CD1c-positive myeloid dendritic cell (primary cell): ENCODE measurements around the gene PDIA2.
A peak's percentile ranks its signal among the peaks of the same experiment; 100 is the strongest.

ENCODE experiments used
- DNase-seq: peaks from one replicate; pipeline ENCODE4 v3.0.0-alpha.2; 2016; ENCODE audit errors: extremely low spot score

PDIA2 gene

DNA sequence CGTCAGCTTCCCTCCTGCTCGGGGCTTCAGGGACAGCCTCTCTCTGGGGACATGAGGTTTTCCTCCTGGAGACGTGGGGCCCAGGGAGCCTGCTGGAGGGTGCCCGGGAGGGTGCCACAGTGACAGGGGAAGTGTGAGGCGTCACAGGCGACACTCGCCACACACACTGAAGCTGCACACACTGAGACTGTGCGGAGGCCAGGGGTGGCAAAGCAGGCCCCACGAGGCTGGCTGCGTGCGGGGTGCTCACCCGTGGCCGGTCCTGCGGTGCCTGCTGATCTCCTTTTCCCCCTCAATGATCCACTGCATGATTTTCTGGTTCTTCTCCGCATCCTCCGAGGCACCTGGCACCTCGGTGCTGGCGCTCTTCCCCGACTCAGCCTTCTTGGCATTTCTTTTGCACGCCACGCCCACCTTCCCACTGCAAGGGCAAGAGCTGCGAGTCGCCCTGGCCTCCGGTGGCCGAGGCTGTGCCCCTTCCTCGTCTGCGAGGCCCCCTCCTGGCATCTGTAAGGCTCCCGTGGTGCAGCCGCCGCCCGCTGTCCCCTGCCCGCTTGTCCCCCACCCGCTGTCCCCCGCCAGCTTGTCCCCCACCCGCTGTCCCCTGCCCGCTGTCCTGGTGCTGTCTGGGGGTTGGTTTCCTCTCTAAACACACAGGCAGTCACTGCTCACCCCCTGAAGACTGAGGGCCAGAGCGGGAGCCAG is 14.0 kb downstream of the PDIA2 start:
- DNase-seq, result no peak

DNA sequence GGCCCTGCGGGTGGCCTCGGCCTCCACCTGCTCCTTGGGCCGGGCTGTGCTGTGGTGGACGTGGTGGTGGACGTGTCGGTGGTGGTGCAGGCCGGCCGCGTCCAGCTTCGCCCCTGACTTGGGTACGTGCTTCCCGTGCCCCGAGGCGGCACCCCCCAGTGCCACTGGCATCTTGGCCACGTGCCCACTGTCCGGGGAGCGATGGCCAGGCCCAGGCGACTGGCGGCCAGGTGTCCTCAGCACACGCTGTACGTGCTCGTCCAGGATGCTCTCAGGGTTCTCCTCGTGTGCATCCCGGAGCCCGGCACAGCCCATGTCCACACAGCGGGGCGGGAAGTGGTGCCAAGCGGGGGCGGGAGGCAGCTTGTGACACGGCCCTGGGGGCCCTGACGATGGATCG is 14.9 kb downstream of the PDIA2 start:
- DNase-seq, result no peak

DNA sequence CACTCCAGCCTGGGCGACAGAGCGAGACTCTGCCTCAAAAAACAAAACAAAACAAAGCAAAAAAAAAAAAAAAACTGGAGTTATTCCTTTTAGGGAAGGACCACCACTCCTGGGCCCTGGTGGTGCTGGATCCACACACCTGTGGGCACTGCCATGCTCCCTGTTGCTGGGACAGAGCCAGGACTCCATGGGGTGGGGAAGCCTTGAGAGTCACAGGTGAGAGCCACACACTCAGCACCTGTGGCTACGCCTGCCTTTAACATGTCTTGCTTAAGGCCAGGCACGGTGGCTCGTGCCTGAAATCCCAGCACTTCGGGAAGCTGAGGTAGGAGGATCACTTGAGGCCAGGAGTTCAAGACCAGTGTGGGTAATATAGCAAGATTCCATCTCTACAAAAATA is 18.3 kb downstream of the PDIA2 start:
- no peak for DNase-seq

DNA sequence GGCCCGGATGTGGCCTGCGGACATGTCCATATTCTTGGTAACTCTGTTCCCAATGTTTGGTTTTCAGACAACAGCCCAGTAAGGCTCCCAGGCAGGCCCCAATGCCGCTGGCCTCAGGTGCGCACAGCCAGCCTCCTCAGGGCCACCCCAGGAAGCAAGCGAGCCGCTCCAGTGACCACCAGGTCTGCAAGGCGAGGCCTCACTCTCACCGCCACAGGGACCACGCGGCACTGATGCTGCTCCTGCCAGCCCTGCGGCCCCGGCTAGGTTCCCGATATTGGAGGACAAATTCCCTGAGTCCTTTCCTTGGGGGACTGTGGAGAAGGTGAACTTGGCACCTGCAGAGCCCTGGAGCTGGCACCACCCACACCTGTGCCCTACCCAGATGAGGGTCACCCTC is 19.0 kb downstream of the PDIA2 start:
- no peak for DNase-seq

DNA sequence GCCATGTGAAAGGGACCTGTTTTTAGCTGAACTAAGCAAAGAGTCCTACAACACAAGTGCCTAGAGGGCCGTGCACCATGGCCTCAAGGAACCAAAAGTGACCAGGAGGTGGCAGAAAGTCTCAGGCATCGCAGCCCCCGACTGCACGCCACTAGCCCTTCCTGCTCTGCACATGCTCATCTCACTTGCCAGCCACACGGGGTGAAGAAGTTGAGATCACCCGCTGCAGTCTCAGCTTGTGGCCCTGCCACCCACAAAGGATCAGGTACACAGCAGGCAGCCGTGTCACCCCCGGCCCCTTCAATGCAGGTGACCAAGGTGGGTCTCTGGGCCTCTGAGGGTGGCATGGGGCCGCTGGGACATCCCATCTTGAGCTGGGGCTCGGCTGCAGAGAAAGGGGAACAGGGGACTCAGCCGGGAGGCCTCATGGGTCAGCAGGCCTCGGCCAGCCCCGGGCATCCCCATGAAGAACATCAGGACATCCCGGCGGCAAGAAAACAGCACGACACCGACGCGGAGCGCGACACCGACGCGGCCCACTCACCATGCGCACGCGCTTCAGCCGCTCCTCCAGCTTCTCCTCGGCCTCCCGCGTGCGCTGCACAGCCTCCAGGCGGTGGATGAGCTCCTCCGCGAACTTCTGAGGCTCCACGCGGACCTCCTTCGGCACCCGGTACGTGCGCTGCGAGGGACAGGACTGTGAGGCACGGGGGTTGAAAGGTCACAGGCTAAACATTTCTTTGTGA is 21.0 kb downstream of the PDIA2 start:
- peak; percentile 26 for DNase-seq

DNA sequence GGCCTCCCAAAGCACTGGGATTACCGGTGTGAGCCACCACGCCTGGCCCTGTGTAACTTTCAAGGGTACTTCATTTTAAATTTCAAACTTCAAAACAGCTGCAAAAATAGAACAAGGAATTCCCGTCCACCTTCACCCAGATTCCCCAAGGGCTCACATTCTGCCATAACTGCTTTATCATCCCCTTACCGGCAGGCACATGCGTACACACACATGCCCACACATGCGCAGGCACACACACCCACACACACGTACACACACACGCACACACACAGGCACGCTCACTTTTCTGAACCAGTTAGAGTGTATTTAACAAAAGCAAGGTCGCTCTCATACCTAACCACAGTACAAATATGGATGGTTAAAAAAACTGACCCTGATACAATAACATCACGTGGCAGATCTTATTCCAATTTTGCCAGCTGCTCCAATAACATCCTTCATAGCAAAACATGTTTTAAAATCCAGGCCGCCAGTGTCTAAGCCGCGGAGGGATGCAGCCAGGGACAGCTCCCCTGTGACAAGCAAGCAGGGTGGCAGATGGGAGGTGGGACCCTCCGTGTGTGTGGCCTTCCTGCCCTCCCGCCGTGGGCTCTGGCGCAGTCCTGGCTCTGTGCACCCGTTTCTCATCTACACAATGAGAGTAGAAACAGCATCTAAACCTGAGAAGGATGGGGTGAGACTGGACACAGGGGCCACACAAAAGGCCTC is 23.1 kb downstream of the PDIA2 start:
- DNase-seq, result no peak

DNA sequence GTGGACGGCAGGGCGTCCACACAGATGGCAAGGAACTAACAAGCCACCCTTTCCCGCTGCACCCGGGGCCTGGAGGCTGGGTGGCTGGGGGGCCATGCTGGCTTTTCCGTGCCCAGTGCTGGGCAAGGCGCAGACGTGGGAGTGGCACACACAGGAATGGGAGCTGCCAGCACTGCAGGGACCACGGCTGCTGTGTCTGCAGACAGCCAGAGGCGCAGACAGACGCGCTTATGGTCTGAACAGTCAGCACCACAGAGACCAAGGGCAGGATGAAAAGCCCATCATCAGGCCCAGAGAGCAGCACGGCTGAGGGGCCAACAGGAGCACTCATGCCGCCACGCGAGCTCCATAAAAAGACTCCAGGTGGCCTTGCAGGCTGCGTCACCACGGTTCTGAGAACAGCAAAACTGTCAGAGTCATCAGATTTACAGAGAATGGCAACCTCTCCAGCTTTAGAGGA is 24.0 kb downstream of the PDIA2 start:
- DNase-seq, result no peak

DNA sequence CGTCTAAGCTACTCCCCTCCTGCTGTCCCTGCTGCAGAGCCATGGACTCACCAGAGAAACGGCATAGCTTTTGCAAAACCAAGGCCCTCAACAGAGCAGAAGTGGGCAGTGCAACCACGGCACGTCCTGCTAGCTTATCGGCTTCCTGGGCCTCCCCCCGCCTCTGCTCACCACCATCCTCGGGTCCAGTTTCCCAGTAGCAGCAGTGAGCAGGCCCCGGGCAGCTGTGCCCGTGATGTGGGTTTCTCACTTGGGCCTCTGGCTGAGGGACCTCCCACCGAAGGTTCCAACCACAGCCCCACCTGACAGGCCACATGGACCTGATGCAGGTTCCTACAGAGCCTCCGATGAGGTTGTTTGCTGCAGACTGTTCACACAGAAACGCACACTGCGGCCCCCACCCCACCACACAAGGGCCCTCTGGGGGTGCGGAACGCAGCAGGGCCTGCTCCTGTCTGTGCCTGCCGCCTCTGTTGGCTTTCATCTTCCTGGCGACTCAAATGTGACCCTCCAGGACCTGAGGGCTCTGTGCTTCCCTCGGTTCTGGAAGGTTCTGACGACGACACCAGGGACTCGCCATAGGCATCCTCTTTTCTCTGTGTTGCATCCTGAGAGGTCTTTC is 24.8 kb downstream of the PDIA2 start:
- DNase-seq, result no peak

DNA sequence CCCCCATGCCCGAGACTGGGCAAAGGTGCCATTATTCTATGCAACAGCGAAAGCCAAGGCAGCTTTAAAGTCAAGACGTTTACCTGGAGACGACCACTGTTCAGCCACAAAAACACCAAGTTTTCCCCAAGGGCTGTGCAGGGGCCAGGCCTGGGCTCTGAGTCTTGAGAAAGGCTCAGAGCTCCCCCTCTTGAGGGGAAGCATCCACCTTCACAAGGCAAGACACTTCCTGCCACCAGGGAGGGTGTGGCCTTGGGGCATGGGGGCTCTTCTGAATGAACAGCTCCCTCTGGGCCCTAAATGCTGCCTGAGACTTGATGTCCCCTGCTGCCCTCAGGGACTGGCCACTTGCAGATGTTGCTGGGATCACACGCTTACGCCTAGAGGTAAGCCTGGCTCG is 26.5 kb downstream of the PDIA2 start:
- DNase-seq, result no peak

DNA sequence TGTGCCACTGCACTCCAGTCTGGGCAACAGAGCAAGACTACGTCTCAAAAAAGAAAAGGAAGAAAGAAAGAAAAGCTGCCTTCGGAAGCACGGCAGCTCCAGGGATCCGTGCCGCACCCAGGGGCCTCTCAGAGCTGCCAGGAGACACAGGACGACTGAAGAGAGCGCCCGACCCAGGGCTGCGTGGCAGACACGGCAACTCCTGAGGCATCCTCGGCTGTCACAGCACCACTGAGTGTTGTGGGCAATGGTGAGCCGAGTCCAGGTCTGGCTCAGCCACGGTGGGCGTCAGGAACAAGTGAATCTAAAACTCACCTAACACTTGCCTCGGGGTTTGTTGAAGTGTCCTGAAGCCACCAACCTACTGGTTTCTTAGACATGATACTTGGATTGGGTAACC is 28.8 kb downstream of the PDIA2 start:
- DNase-seq, result no peak

DNA sequence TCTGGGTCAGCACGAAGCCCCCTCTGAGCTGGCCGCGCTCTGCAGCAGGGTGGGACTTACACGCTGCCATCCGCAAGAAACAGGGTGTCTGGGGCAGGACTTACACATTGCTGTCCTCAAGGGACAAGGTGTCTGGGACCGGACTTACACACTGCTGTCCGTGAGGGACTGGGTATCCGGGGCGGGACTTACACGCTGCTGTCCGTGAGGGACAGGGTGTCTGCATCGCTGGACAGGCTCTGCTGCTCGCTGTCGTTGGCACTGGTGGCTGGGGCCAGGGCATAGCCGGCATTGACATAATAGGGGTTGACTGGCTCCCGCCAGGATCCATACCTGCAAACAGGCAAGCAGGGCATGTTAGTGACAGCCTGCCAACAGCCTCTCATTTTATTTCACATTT is 31.4 kb downstream of the PDIA2 start:
- no peak for DNase-seq

DNA sequence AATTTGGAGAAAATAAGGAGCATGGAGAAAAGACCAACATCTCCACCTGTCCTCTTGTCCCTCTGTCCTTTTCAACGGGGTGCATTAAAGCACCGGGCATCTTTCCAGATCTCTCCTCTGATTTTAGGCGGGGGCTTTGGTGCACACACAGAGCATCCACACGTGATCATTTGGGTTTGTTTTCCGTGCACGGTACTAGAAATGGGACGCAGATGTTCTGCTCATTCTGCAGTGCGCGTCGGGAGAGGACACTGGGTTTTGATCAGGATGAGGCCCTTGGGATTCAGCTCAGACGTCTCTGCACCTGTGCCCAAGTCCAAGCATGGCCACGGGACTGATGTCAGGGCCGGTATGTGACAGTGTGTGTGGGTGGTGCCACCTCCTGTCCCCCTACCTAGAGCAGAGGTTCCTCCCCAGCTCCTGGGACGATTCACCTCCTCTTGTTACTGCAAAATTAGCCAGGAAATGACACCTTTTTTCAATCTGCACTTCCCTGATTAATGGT is 31.9 kb downstream of the PDIA2 start:
- DNase-seq, result no peak

DNA sequence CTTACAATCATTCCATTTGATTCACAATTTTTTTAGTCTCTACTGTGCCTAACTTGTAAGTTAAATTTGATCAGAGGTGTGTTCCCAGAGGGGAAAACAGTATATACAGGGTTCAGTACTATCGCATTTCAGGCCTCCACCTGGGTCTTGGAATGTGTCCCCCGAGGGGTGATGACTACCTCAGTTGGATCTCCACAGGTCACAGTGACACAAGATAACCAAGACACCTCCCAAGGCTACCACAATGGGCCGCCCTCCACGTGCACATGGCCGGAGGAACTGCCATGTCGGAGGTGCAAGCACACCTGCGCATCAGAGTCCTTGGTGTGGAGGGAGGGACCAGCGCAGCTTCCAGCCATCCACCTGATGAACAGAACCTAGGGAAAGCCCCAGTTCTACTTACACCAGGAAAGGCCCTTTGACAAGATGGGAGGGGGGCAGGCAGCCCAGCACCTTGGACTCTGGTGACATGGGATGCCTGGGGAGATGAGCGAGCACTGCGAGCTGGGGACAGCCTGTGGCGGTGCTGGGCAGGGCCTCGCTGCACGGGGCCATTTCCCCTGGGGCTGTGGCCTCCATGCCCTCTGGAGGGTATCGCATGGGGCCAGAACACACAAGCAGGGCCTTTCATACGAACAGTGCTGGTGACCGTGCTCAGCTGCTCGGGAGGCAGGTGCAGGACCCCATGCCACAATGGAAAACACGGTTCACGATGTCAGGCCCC is 33.9 kb downstream of the PDIA2 start:
- no peak for DNase-seq

DNA sequence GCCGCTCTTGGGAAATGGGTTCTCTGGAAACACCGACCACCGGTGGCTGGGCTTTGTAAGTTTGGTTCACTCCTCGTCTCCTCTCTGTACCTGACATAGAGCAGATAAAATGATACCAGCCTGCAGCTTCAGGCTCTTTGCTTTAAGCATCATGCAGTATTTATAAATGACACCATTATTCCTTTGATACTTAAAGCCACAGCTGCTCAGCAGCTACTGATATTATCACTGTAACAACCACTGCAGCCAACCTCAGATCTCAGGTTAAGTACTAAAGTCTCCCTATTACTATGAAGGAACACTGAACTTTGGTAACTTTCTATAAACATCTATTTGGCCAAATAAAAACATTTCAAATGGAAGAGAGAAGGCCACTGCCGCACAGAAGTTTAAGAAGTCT is 34.6 kb downstream of the PDIA2 start:
- no peak for DNase-seq

DNA sequence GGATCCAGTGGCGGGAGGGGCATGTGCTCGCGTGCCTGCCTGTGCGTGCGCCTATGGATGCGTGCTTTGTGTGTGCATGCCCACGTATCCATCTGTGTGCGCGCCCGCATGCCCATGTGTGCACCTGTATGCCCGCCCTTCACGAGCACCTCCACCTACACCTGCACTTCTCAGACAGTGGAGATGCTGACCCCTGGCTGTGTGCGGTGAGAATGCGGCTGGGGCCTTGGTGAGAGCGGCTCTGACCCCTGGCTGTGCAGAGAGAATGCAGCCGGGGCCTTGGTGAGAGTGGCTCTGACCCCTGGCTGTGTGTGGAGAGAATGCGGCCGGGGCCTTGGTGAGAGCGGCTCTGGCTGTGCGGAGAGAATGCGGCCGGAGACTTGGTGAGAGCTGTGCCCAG is 35.7 kb downstream of the PDIA2 start:
- DNase-seq, result no peak

DNA sequence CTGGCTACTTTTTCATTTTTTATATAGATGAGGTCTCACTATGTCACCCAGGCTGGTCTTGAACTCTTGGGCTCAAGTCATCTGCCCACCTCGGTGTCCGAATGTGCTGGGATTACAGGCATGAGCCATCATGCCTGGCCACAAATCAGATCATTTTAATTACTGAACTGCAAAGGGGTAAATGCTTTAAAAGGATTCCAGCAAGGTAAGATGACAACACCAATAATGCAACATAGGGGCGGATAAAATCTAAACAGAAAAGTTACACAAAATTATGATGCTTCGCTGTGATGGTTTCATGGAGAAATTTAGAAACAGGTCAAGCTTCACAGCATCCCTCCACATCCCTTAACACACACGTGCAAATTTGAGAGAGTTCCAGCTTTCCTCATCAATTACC is 37.2 kb downstream of the PDIA2 start:
- DNase-seq, result no peak

DNA sequence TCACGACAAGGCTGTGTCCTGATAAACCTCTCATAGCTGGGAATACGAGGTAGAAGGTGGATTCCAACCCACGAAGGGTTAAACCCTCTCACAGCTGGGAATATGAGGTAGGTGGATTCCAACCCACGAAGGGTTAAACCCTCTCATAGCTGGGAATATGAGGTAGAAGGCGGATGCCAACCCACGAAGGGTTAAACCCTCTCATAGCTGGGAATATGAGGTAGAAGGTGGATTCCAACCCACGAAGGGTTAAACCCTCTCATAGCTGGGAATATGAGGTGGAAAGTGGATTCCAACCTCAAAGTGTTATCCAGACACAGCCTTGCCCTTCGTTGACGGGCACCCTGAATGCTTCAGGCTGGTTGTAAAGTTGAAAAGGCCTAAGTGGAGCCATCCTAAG is 38.6 kb downstream of the PDIA2 start:
- DNase-seq, result no peak

DNA sequence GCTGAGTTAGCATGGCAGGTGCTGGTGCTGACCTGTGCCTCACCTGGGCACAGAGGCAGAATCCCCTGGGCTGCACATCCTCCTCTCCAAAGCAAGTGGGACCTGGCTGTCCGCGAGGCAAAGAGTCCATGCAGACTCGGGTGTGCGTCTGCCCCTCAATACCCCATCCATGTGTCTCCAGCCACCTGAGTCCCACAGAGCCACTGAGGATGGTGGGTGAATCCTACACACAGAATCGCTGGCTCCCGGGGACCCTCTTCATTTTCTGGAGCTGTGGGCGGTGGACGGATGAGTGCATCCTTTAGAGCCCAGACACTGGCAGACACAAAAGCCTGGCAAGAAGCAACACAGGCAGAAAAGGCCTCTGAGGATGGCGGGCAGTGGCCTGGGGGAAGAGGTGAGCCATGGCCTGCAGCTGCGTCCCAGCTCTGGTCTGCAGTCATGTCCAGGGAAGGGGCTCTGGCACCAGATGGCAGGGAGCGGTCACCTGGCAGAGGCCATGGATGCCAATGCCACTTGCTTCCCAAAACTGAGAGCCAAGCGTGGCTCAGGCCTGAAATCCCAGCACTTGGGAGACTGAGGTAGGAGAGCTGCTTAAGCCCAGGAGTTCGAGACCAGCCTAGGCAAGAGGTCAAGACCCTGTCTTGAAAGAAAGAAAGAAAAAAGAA is 39.6 kb downstream of the PDIA2 start:
- no peak for DNase-seq

DNA sequence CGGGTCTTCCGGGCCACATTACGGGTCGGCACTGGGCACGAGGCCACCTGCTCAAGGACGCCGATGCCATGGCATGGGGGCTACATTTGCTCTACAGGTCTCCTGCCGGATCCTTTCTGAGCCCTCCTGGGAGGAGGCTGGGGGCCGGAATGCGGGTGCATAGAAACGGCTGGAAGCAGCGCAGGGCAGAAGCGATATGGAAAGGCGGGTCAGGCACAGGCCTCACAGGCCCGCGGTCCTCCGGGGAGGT is 41.2 kb downstream of the PDIA2 start:
- no peak for DNase-seq

DNA sequence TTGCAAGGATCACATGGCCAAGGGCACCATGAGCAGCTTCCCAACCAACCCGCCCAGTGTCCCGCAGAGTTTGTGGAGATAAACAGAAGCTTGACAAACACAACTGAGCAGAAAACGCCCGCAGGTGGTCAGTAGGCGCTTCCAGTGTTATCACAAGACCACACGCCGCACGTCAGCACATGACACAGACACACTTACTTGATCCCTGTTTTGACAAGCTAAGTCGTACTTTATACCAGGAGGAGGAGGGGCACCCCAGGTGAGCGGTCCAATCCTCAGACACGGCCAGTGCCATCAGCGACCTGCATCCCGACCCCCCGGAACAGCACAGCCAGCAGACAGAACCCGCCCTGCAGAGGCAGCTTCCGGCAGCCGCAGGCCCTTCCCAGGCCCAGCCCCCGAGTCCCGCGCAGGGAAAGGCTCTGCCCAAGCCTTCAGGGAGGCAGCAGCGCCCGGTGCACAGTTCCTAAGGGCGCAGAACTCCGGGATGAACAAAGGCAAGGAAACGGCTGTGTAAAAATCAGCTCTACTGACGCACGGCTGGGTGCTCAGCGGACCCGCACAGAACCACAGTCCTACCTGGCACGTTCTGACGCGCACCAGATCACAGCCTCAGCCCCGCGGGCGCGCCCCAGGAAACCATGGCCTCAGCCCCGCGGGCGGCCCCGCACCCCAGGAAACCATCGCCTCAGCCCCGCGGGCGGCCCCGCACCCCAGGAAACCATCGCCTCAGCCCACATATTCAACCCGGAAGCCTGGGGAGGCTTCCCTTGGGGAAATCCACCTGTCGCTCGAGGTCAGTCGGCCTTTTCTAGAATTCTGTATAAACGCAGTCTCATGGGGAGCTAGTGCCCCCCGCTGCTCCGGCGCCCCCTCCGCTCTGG is 41.7 kb downstream of the PDIA2 start:
- peak; percentile 18 for DNase-seq
